Liver (tissue), 9 donors: ENCODE data around the gene MFSD1. TPM values are rescaled to one million over a fixed set of nuclear protein-coding genes. Genes with fewer than 3 reads are reported as not detected.

Experiments
- DNase-seq: peaks from one replicate; pipeline ENCODE4 v3.0.0-alpha.2; 2017; ENCODE audit warnings: low spot score
- H3K27ac ChIP-seq, 2 donors: one replicate each; pipeline ENCODE4 v1.7.0; 2013; ENCODE audit warnings: inconsistent platforms in 2 of 2, low read length in 2 of 2, control low read depth in 1 of 2, low read depth in 1 of 2, mild to moderate bottlenecking in 1 of 2
- H3K27me3 ChIP-seq, 4 donors: one replicate each; pipeline versions ENCODE4 v1.6.1 to v1.7.0; 2013; ENCODE audit warnings: low read length in 3 of 4, inconsistent platforms in 1 of 4, mild to moderate bottlenecking in 1 of 4, moderate library complexity in 1 of 4; ENCODE audit not compliant: control insufficient read depth in 4 of 4, insufficient read depth in 4 of 4
- H3K36me3 ChIP-seq, 4 donors: one replicate each; pipeline versions ENCODE4 v1.6.1 to v1.7.0; 2013; ENCODE audit warnings: low read length in 3 of 4, mild to moderate bottlenecking in 3 of 4, low read depth in 1 of 4, moderate library complexity in 1 of 4; ENCODE audit not compliant: control insufficient read depth in 4 of 4, insufficient read depth in 3 of 4
- H3K4me1 ChIP-seq, 4 donors: one replicate each; pipeline versions ENCODE4 v1.6.1 to v1.7.0; 2013; ENCODE audit warnings: low read length in 3 of 4, mild to moderate bottlenecking in 3 of 4, moderate library complexity in 1 of 4; ENCODE audit not compliant: control insufficient read depth in 4 of 4, insufficient read depth in 4 of 4
- H3K4me3 ChIP-seq, 3 donors: one replicate each; pipeline versions ENCODE4 v1.6.1 to v1.7.0; 2013; ENCODE audit warnings: low read length in 3 of 3, control low read depth in 1 of 3, low read depth in 1 of 3, mild to moderate bottlenecking in 1 of 3
- H3K9ac ChIP-seq, 2 donors: one replicate each; pipeline ENCODE4 v1.7.0; 2013; ENCODE audit warnings: low read length in 2 of 2, mild to moderate bottlenecking in 2 of 2, moderate library complexity in 2 of 2, control low read depth in 1 of 2, low read depth in 1 of 2
- H3K9me3 ChIP-seq, 4 donors: one replicate each; pipeline versions ENCODE4 v1.6.1 to v1.7.0; 2013; ENCODE audit warnings: low read length in 3 of 4; ENCODE audit not compliant: control insufficient read depth in 4 of 4
- CTCF ChIP-seq: fragments of 150-350 bp; IDR thresholded peaks from 2 replicates; pipeline ENCODE4 v1.5.1; 2017; ENCODE audit warnings: improper control_type of control experiment, low read depth, low read length; ENCODE audit not compliant: missing input control
- EGR1 ChIP-seq, 2 donors: IDR thresholded peaks; 2 replicates each; pipeline ENCODE4 v1.6.1; 2016 to 2018; ENCODE audit warnings: antibody characterized with exemption in 2 of 2, low read depth in 2 of 2
- FOXA1 ChIP-seq: IDR thresholded peaks from 2 replicates; pipeline ENCODE4 v1.6.1; 2016; ENCODE audit warnings: antibody characterized with exemption
- FOXA2 ChIP-seq: IDR thresholded peaks from 2 replicates; pipeline ENCODE4 v1.6.1; 2016; ENCODE audit warnings: antibody characterized with exemption
- GABPA ChIP-seq, 2 donors: IDR thresholded peaks in 1 of 2; conservative IDR thresholded peaks in 1 of 2; 2 replicates each; pipeline ENCODE4 v1.6.1; 2016; ENCODE audit warnings: antibody characterized with exemption in 2 of 2, mild to moderate bottlenecking in 1 of 2, moderate library complexity in 1 of 2
- HNF4A ChIP-seq, 2 donors: conservative IDR thresholded peaks; 2 replicates each; pipeline ENCODE4 v1.6.1; 2016; ENCODE audit warnings: antibody characterized with exemption in 2 of 2, mild to moderate bottlenecking in 2 of 2
- HNF4G ChIP-seq: IDR thresholded peaks from 2 replicates; pipeline ENCODE4 v1.6.1; 2016; ENCODE audit warnings: antibody characterized with exemption
- JUND ChIP-seq, 2 donors: IDR thresholded peaks; 2 replicates each; pipeline ENCODE4 v1.6.1; 2016; ENCODE audit warnings: antibody characterized with exemption in 2 of 2
- MAX ChIP-seq: IDR thresholded peaks from 2 replicates; pipeline ENCODE4 v1.6.1; 2016; ENCODE audit warnings: antibody characterized with exemption
- NR2F2 ChIP-seq: IDR thresholded peaks from 2 replicates; pipeline ENCODE4 v1.6.1; 2016; ENCODE audit warnings: antibody characterized with exemption
- RAD21 ChIP-seq, 2 donors: IDR thresholded peaks; 2 replicates each; pipeline ENCODE4 v1.6.1; 2016; ENCODE audit warnings: antibody characterized with exemption in 2 of 2, mild to moderate bottlenecking in 2 of 2
- REST ChIP-seq: IDR thresholded peaks from 2 replicates; pipeline ENCODE4 v1.6.1; 2016; ENCODE audit warnings: antibody characterized with exemption, mild to moderate bottlenecking
- RXRA ChIP-seq, 2 donors: IDR thresholded peaks; 2 replicates each; pipeline ENCODE4 v1.6.1; 2017 to 2018; ENCODE audit warnings: antibody characterized with exemption in 2 of 2, mild to moderate bottlenecking in 1 of 2
- SP1 ChIP-seq: IDR thresholded peaks from 2 replicates; pipeline ENCODE4 v1.6.1; 2018; ENCODE audit warnings: antibody characterized with exemption, mild to moderate bottlenecking
- TAF1 ChIP-seq: conservative IDR thresholded peaks from 2 replicates; pipeline ENCODE4 v1.6.1; 2016; ENCODE audit warnings: antibody characterized with exemption, mild to moderate bottlenecking
- YY1 ChIP-seq: IDR thresholded peaks from 2 replicates; pipeline ENCODE4 v1.6.1; 2016; ENCODE audit warnings: antibody characterized with exemption, mild to moderate bottlenecking
- WGBS: extraction: QIAGEN DNeasy Blood & Tissue Kit; methylation state at CpG from one replicate; pipeline ENCODE4 v1.1.7; 2013; 5-methylcytosine and 5-hydroxymethylcytosine counted together
- polyA plus RNA-seq, 2 donors: library from polyadenylated mRNA; stranded (reverse) in 1 of 2; unstranded in 1 of 2; fragments of 200-250 nt in 1 of 2; fragments of >200 nt in 1 of 2; fragmentation: Nextera tagmentation in 1 of 2; extraction: Ambion mirVana in 1 of 2; gene quantifications; one replicate each; pipeline versions ENCODE4 v1.2.1 to v1.2.3, GENCODE V29; 2013 to 2015
- total RNA-seq, 2 donors: library from RNA; depleted of rRNA; stranded (reverse); fragments of >200 nt; gene quantifications; one replicate each; pipeline ENCODE4 v1.2.3, GENCODE V29; 2014
- TF ChIP-seq, protein P1 (sequence below): IDR thresholded peaks from 2 replicates; pipeline ENCODE4 v1.6.1; 2016; ENCODE audit warnings: antibody characterized with exemption
- TF ChIP-seq, protein P2 (sequence below): IDR thresholded peaks from 2 replicates; pipeline ENCODE4 v1.6.1; 2016; ENCODE audit warnings: antibody characterized with exemption
- donor health status: healthy.
- donor health status: healthy.
- donor health status: healthy.
- donor health status: healthy.
- donor health status: healthy.

MFSD1 gene
- total and polyA plus RNA-seq, 4 donors = 30.4 to 84.7 (median 60.3) TPM

- no peak overlapping the region for H3K27ac ChIP-seq
- WGBS = 88% methylated on average over 3 of the region's 3 CpGs
These were observed 36.2 kb upstream of the MFSD1 start for GRCh38 chr3:158765518-158766205.

More at GRCh38 chr3:158765518-158766205, 36.2 kb upstream of the MFSD1 start:
- TF ChIP-seq JUND (IDR thresholded peaks at IDR 0.05) (no peak), MAX (no peak), GABPA (IDR thresholded peaks at IDR 0.05 in 1 of 2, conservative IDR thresholded peaks at IDR 0.05 in 1 of 2) (no peak), HNF4A (conservative IDR thresholded peaks at IDR 0.05) (no peak), TAF1 (no peak), YY1 (no peak), CTCF (no peak), RAD21 (IDR thresholded peaks at IDR 0.05) (no peak), EGR1 (IDR thresholded peaks at IDR 0.05; ENCODE audit: low read depth in 2 of 2) (no peak), FOXA1 (no peak), SP1 (no peak), HNF4G (no peak), RXRA (IDR thresholded peaks at IDR 0.05) (no peak), NR2F2 (no peak), REST (no peak), FOXA2 (no peak)
- TF ChIP-seq, protein P1, sequence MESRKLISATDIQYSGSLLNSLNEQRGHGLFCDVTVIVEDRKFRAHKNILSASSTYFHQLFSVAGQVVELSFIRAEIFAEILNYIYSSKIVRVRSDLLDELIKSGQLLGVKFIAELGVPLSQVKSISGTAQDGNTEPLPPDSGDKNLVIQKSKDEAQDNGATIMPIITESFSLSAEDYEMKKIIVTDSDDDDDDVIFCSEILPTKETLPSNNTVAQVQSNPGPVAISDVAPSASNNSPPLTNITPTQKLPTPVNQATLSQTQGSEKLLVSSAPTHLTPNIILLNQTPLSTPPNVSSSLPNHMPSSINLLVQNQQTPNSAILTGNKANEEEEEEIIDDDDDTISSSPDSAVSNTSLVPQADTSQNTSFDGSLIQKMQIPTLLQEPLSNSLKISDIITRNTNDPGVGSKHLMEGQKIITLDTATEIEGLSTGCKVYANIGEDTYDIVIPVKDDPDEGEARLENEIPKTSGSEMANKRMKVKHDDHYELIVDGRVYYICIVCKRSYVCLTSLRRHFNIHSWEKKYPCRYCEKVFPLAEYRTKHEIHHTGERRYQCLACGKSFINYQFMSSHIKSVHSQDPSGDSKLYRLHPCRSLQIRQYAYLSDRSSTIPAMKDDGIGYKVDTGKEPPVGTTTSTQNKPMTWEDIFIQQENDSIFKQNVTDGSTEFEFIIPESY = no peak
- TF ChIP-seq, protein P2, sequence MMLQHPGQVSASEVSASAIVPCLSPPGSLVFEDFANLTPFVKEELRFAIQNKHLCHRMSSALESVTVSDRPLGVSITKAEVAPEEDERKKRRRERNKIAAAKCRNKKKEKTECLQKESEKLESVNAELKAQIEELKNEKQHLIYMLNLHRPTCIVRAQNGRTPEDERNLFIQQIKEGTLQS = no peak
- no peaks in the 10 kb centered on the region for H3K36me3 ChIP-seq
- DNase-seq = no peak
- H3K9me3 ChIP-seq = no peaks in the 10 kb centered on the region
- H3K27me3 ChIP-seq = no peaks in the 10 kb centered on the region
- no peak overlapping the region for H3K4me3 ChIP-seq
- no peak overlapping the region for H3K9ac ChIP-seq
- H3K4me1 ChIP-seq = peaks cover 0 to 4% (median 0%) of the 10 kb centered on the region in 4 donors
